Activated CD8-positive, alpha-beta memory T cell treated with anti-CD3 and anti-CD28 coated beads for 36 hours (primary cell): ENCODE data around the gene MCM9. TPM values are rescaled to one million over a fixed set of nuclear protein-coding genes. Genes with fewer than 3 reads are reported as not detected.

Experiments used
- CTCF ChIA-PET: fragments of 350-600 bp; sonication (Branson Sonifier 250); formaldehyde crosslinking; loops from one replicate; lab custom pipeline; 2021; ENCODE audit warnings: antibody characterized with exemption; lab: Charles Lee
- POLR2A ChIA-PET: fragments of 350-600 bp; sonication (Branson Sonifier 250); formaldehyde crosslinking; loops from one replicate; lab custom pipeline; 2021; ENCODE audit warnings: antibody characterized with exemption; lab: Charles Lee
- total RNA-seq, 2 experiments: library from RNA; stranded (reverse); gene quantifications; one replicate each; pipeline ENCODE4 v1.2.3, GENCODE V29; 2021

Gene MCM9
- total RNA-seq = 10 to 100 TPM; 19.3 TPM

DNA sequence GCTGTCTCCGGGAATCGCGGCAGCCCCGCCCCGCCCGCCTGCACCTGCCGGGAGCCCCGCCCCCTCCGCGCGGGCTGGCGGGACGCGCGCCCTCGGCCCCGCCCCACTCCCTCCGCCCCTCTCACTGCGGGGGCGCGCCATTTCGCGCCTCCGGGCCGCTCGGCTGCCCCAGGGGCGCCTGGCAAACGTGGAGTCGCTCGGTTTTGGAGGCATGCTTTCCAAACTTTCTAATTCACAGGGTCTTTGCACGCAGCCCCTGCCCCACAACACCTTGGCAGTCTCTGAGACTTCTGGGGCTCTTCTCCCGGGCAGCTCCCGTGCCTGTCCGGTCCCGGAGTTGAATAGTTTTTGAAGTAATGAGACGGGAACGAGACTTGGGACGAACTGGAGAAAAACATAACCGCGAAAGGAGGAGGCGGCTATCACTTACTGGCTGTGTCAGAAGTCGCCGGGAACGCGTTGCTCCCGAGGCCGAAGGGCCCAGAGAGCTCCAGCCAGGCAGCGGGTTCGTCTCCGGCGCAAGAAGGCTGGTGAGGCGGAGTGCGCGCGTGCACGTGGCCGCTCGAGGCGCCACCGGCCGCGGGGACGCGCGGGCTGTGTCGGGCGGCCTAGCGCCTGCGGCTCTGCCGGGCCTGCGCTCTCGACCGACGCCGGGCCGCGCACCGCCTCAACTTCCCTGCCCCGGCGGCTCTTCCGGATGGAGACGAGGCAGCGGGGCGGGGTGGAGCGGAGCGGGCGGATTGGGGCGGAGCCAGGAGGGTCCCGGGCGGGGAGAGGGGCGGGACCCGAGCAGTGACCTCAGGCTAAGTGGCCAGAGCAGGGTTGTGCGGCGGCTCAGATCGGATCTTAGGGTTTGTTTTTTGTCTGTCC is at the start of gene MCM9:
MCM9 (minus strand) TSS at position 699 of the 870 bp plus-strand sequence. CDS start 3,436 bp downstream, outside the sequence.
- POLR2A ChIA-PET = interaction anchor here (0.6 to 1.2 kb wide), 7 partner anchors 39 to 143 kb away, joined by 3 to 8 read pairs (median 4); partner anchors contain the start of gene ASF1A

DNA sequence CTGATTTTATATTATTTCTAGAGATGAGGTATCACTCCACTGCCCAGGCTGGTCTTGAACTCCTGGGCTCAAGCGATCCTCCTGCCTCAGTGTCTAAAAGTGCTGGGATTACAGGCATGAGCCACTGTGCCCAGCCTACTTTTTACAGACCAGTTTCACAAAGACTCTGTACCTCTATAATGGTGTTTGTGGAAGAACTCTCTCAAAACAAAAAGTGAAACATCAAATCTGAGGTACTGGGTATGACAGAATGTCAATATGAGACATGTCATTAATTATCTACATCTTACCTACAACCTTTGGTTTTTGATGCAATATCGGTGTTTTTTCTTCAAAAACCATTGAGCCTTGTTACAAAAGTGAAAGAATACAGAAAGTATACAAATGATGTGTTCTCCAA is 49.4 kb upstream of the MCM9 start:
- CTCF ChIA-PET = no interaction called here
- POLR2A ChIA-PET = no interaction called here

More for the DNA sequence above, at the start of gene MCM9:
- CTCF ChIA-PET = interaction anchor here (1.3 kb wide), 1 partner anchor 53 kb away, joined by 3 read pairs; no protein-coding TSS in a partner anchor

DNA sequence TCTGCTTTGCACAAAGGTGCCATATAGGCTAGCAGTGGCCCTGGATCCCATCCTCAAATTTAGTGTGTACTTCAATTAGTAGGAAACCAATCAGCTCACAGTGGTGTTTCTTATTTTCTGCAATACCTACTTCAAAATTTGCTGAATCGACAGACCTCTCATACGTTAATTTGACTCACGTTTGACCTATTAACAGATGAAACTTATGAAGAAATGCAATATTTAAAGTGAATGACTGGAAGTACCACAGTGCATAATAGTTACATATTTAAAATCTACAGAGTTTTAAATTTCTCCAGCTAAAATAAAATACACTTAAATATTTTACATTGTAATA is 47.6 kb upstream of the MCM9 start:
- ChIA-PET POLR2A (no interaction called here), CTCF (no interaction called here)

- ChIA-PET POLR2A (no interaction called here), CTCF (no interaction called here)
Observed at GRCh38 chr6:118981884-118982574, 47.1 kb upstream of the MCM9 start.

DNA sequence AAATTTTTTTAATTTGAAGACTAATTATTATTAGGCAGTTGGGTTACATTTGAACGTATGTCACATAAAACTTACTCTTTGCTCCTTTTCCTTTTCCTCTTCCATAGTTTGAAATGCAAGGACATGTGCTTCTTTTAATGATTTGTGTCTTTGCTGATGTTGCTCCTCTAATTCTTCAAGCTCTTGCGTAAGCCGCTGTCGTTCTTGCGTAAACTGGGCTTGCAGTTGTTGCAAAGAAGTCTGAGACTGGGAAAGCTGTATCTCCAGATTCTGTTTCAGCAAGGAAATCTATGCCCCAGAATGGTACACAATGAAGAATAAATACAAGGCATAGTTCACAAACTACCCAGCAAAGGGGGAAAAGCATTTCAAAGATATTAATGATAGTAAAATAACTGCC is 45.1 kb upstream of the MCM9 start:
- ChIA-PET CTCF (interaction anchor here (0.6 kb wide), 1 partner anchor 15 kb away, joined by 4 read pairs; no protein-coding TSS in a partner anchor), POLR2A (interaction anchor here (0.7 kb wide), 1 partner anchor 821 kb away, joined by 5 read pairs; no protein-coding TSS in a partner anchor)

- ChIA-PET CTCF (no interaction called here), POLR2A (no interaction called here)
Observed at GRCh38 chr6:118974790-118975189, 39.8 kb upstream of the MCM9 start.

DNA sequence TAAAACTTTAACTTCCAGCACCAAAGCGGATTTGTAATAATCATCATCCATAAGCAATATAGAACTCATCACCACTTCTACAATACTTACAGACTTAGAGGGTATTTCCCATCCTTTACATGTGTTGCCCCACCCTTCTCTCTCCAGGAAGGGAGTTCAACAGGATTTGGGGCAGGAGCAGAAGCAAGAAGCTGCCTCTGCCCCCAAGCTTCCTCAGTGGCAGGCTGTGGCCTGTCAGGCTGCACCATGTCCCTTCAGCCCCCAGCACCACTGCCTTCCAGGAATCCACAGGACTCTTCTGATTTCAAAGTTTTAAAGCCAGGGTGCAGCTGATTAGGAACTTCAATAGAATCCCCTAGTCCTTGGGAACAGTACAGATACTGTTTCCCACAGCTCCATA is 36.7 kb upstream of the MCM9 start:
- CTCF ChIA-PET = interaction anchor here (1.1 kb wide), 1 partner anchor 139 kb away, joined by 3 read pairs; no protein-coding TSS in a partner anchor
- POLR2A ChIA-PET = no interaction called here

GRCh38 chr6:118970866-118971265 is 35.9 kb upstream of the MCM9 start:
- CTCF ChIA-PET = interaction anchor here (1.1 kb wide), 1 partner anchor 140 kb away, joined by 3 read pairs; no protein-coding TSS in a partner anchor

GRCh38 chr6:118968416-118968815 is 33.5 kb upstream of the MCM9 start:
- ChIA-PET POLR2A (no interaction called here), CTCF (interaction anchor here (1.9 kb wide), 1 partner anchor 142 kb away, joined by 7 read pairs; no protein-coding TSS in a partner anchor)

More at GRCh38 chr6:118970866-118971265, 35.9 kb upstream of the MCM9 start:
- POLR2A ChIA-PET = no interaction called here

- ChIA-PET CTCF (interaction anchor here (1.9 kb wide), 1 partner anchor 144 kb away, joined by 7 read pairs; no protein-coding TSS in a partner anchor), POLR2A (no interaction called here)
Observed at GRCh38 chr6:118967239-118967638, 32.3 kb upstream of the MCM9 start.

DNA sequence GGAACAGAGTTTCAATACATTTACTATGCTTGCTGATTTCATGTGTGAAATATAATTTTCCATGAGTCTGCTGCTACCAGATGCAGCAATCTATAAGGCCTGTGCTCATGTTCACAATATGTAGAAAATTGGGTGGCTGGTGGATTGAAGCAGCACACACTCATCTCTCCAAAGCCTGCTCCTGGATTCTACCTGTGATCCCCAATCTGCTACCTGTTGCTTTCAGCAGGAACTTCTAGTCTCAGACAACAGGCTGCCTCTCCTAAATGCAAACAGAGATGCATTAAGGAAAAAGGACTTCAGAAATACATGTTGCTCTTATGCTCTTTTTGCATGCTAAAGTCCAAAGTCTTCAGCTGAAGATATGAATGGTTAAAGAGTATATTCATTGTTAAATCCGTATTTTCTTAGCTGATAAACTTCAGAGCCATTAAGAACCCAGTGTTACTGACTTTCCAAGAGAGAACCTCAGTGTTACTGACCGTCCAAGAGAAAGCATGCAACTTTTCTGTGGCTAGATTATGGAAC is 30.9 kb upstream of the MCM9 start:
- ChIA-PET CTCF (no interaction called here), POLR2A (no interaction called here)

DNA sequence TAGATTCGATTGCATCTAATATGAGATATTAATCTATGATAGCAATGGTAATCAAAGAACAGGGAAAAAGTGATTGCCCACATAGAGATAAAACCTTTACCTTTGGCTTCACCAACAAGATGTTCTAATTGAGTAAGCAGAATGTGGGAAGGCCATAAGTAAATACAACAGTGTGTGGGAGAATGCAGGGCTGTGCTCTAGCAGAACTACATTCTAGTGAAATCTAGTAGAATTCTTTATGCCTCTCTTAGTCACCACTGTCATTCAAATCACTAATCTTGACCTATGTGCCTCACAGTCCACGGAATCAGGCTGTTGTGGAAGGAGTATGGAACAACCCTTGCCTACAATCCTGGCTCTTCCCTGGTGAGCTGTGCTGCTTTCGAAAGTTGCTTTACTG is 30.4 kb upstream of the MCM9 start:
- CTCF ChIA-PET = no interaction called here
- POLR2A ChIA-PET = no interaction called here

- POLR2A ChIA-PET = interaction anchor here (0.7 kb wide), 1 partner anchor 10 kb away, joined by 3 read pairs; no protein-coding TSS in a partner anchor
- CTCF ChIA-PET = interaction anchor here (1.4 to 1.7 kb wide), 2 partner anchors 12 to 148 kb away, joined by 3 to 11 read pairs; no protein-coding TSS in a partner anchor
Observed at GRCh38 chr6:118963003-118963402, 28.0 kb upstream of the MCM9 start.

DNA sequence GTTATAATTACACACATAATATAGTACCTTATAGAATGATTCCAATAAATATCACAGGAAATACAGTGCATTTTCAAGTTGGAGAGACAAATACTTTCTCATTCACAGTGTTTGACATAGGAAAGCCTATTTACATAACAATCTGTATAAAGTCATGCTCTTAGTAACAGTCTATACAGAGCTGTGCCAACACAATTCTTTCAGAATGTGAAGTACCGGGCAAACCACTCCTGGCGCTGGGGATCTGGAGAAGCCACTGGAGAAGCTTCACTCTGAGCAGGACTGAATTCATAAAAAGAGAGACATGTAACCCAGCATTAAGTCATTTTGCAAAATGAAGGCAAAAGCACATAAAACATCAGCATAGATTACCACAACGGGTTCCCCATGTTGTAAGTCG is 24.9 kb upstream of the MCM9 start:
- ChIA-PET CTCF (no interaction called here), POLR2A (no interaction called here)

GRCh38 chr6:118953391-118953790 is 18.4 kb upstream of the MCM9 start:
- CTCF ChIA-PET = interaction anchor here (0.5 kb wide), 1 partner anchor 10 kb away, joined by 3 read pairs; no protein-coding TSS in a partner anchor

DNA sequence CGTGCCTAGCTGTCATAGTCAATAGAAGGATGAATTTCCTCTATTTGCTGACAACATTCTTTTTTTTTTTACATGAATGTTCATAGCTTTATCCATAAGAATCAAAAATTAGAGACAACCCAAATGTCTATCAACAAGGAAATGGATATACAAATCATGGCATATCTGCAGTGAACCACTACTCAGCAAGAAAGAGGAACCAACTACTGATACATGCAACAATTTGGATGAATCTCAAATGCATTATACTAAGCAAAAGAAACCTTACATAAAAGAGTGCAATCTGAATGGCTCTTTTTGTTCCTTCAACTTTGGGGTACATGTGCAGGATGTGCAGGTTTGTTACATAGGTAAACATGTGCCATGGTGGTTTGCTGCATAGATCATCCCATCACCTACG is 17.7 kb upstream of the MCM9 start:
- CTCF ChIA-PET = no interaction called here
- POLR2A ChIA-PET = interaction anchor here (0.6 kb wide), 1 partner anchor 10 kb away, joined by 3 read pairs; no protein-coding TSS in a partner anchor

More at GRCh38 chr6:118953391-118953790, 18.4 kb upstream of the MCM9 start:
- POLR2A ChIA-PET = interaction anchor here (0.5 to 0.6 kb wide), 2 partner anchors 9 to 360 kb away, joined by 3 to 5 read pairs; no protein-coding TSS in a partner anchor

DNA sequence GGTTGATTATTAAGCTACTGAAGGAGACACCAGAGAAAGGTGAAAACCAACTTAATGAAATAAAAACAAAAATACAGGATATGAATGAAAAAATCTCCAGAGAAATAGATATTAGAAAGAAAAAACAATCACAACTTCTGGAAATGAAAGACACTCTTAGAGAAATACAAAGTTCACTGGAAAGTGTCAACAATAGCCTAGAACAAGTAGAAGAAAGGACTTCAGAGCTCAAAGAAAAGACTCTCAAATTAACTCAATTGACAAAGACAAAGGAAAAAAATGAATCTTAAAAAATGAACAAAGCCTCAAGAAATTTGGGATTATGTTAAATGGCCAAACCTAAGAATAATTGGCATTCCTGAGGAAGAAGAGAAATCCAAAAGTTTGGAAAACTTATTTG is 10.3 kb upstream of the MCM9 start:
- POLR2A ChIA-PET = no interaction called here
- CTCF ChIA-PET = no interaction called here

DNA sequence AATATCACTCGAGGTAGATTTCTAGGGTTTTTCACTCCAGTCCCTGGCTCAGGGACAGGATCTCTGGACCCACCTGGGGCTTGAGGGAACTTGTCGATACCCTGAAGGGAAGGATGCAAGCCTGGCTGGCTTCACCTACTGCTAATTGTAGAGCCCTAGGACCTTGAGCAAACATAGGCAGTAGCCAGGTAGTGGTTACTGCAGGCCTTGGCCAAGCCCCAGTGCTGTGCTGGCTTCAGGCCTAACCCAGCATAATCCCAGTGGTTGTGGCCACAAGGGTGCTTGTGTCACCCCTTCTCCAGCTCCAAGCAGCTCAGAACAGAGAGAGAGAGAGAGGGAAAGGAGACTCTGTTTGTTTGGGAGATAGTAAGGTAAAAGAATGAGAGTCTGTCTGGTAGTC is 5.8 kb upstream of the MCM9 start:
- POLR2A ChIA-PET = no interaction called here
- CTCF ChIA-PET = no interaction called here

DNA sequence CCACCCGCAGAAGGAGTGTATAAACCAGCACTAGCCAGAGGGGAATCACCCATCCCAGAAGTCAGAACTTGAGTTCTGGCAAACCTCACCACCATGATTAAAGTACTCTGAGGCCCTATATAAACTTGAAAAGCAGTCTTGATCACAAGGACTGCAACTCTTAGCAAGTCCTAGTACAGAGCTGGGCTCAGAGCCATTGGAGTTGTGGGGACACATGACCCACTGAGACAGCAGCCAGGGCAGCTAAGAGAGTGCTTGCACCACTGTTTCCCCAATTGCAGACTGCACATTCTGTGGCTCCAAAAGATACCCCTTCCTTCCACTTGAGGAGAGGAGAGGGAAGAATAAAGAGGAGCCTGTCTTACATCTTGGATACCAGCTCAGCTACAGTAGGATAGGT is 4.7 kb upstream of the MCM9 start:
- ChIA-PET POLR2A (no interaction called here), CTCF (no interaction called here)
